SU-DHL-6 (cell line): ENCODE data around the gene HIPK2.

Experiments used
- EZH2phosphoT487 ChIP-seq: fragments of 200-600 bp; sonication (generic), shearing (Covaris generic); conservative IDR thresholded peaks from 2 replicates; pipeline ENCODE4 v1.6.1; 2018; ENCODE audit warnings: mild to moderate bottlenecking, antibody characterized with exemption, low read length, moderate library complexity, mixed read lengths
- TF ChIP-seq, protein P1 (sequence below): fragments of 200-600 bp; sonication (generic); IDR thresholded peaks from one replicate; pipeline ENCODE4 v1.5.1; 2017; ENCODE audit warnings: antibody characterized with exemption, mild to moderate bottlenecking, low read length, moderate library complexity; ENCODE audit not compliant: insufficient read depth, poor library complexity, severe bottlenecking

- TF ChIP-seq, protein P1, sequence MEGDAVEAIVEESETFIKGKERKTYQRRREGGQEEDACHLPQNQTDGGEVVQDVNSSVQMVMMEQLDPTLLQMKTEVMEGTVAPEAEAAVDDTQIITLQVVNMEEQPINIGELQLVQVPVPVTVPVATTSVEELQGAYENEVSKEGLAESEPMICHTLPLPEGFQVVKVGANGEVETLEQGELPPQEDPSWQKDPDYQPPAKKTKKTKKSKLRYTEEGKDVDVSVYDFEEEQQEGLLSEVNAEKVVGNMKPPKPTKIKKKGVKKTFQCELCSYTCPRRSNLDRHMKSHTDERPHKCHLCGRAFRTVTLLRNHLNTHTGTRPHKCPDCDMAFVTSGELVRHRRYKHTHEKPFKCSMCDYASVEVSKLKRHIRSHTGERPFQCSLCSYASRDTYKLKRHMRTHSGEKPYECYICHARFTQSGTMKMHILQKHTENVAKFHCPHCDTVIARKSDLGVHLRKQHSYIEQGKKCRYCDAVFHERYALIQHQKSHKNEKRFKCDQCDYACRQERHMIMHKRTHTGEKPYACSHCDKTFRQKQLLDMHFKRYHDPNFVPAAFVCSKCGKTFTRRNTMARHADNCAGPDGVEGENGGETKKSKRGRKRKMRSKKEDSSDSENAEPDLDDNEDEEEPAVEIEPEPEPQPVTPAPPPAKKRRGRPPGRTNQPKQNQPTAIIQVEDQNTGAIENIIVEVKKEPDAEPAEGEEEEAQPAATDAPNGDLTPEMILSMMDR, result no peak
- TF ChIP-seq EZH2phosphoT487, result no peak
Measured at GRCh38 chr7:139526578-139527544, 250.9 kb downstream of the HIPK2 start.
